HepG2 (cell line): Measurements from ENCODE around the gene HMCN2.

Source experiments
- ARNTL ChIP-seq: sonication (generic); formaldehyde crosslinking; IDR thresholded peaks from 2 replicates; pipeline ENCODE4 v1.4.0; 2020; ENCODE audit warnings: mild to moderate bottlenecking, missing genetic modification reagents
- CEBPG ChIP-seq: IDR thresholded peaks from 2 replicates; pipeline ENCODE4 v1.6.1; 2016
- EED ChIP-seq: sonication (generic); formaldehyde crosslinking; IDR thresholded peaks from 2 replicates; pipeline ENCODE4 v1.5.0; 2020; ENCODE audit warnings: mild to moderate bottlenecking, missing genetic modification reagents
- EP300 ChIP-seq, 3 experiments: sonication (generic) in 1 of 3; formaldehyde crosslinking in 1 of 3; IDR thresholded peaks; 2 replicates each; pipeline versions ENCODE4 v1.5.1 to v1.6.1; 2011 to 2020; ENCODE audit warnings: low read depth in 2 of 3, low read length in 2 of 3, borderline replicate concordance in 1 of 3, improper control_type of control experiment in 1 of 3, mild to moderate bottlenecking in 1 of 3, missing genetic modification reagents in 1 of 3, moderate library complexity in 1 of 3
- IRX3 ChIP-seq: sonication (generic); formaldehyde crosslinking; IDR thresholded peaks from 2 replicates; pipeline ENCODE4 v1.8.1; 2023; ENCODE audit warnings: mild to moderate bottlenecking, low read depth, missing genetic modification reagents, borderline replicate concordance
- MBD4 ChIP-seq: IDR thresholded peaks from 2 replicates; pipeline ENCODE4 v1.6.1; 2012; ENCODE audit warnings: low read length, inconsistent platforms, borderline replicate concordance
- ZSCAN22 ChIP-seq: sonication (generic); formaldehyde crosslinking; IDR thresholded peaks from 2 replicates; pipeline ENCODE4 v1.4.0; 2020; ENCODE audit warnings: mild to moderate bottlenecking, missing genetic modification reagents
- TF ChIP-seq, protein P1 (sequence below): IDR thresholded peaks from 2 replicates; pipeline ENCODE4 v1.6.1; 2016; ENCODE audit warnings: missing genetic modification reagents, missing compliant biosample characterization

DNA sequence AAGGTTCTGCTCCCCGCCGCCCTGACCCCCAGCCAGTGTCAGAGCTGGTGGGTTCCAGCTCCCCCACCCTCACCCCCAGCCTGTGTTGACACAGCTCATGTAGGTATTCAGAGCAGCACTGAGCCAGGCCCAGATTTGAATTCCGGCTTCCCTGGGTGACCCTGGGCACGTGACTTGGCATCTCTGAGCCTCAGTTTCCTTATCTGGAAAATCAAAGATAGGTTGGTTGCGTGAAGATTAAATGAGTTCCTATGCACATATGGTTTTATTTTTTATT lies 42.0 kb downstream of the HMCN2 start:
- TF ChIP-seq EED (CRISPR knock-in tag): no peak
- TF ChIP-seq EP300 (IDR thresholded peaks at IDR 0.05; ENCODE audit: low read depth in 2 of 2, low read length in 2 of 2): no peak
- TF ChIP-seq EP300 (CRISPR knock-in tag; IDR thresholded peaks at IDR 0.05; ENCODE audit: borderline replicate concordance): no peak
- no peak for TF ChIP-seq CEBPG (CRISPR knock-in tag)
- no peak for TF ChIP-seq IRX3
- no peak for TF ChIP-seq ZSCAN22 (CRISPR knock-in tag)
- no peak for TF ChIP-seq ARNTL (CRISPR knock-in tag)
- no peak for TF ChIP-seq MBD4
- TF ChIP-seq, protein P1, sequence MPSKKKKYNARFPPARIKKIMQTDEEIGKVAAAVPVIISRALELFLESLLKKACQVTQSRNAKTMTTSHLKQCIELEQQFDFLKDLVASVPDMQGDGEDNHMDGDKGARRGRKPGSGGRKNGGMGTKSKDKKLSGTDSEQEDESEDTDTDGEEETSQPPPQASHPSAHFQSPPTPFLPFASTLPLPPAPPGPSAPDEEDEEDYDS (CRISPR knock-in tag): no peak
